Endodermal cell (in vitro differentiated cells): ENCODE measurements around the gene EML1. TPM values are rescaled to one million over a fixed set of nuclear protein-coding genes. Genes with fewer than 3 reads are reported as not detected.

Experiments used
- DNase-seq: peaks from one replicate; pipeline ENCODE4 v3.0.0-alpha.2; 2017
- H3K27ac ChIP-seq: 2 replicates; pipeline ENCODE4 v1.5.1; 2013; ENCODE audit warnings: mild to moderate bottlenecking, low read depth, low read length, moderate library complexity
- H3K27me3 ChIP-seq: 2 replicates; pipeline ENCODE4 v1.6.1; 2013; ENCODE audit warnings: mild to moderate bottlenecking, low read length, moderate library complexity; ENCODE audit not compliant: insufficient read depth, control insufficient read depth, poor library complexity, severe bottlenecking
- H3K36me3 ChIP-seq: 2 replicates; pipeline ENCODE4 v1.7.0; 2013; ENCODE audit warnings: mild to moderate bottlenecking, low read length, moderate library complexity; ENCODE audit not compliant: control insufficient read depth, insufficient read depth
- H3K4me1 ChIP-seq: one replicate; pipeline ENCODE4 v1.7.0; 2013; ENCODE audit warnings: low read length; ENCODE audit not compliant: control insufficient read depth, insufficient read depth
- H3K4me3 ChIP-seq: 2 replicates; pipeline ENCODE4 v1.5.1; 2013; ENCODE audit warnings: mild to moderate bottlenecking, low read length, moderate library complexity
- H3K9ac ChIP-seq: 2 replicates; pipeline ENCODE4 v1.6.1; 2013; ENCODE audit warnings: mild to moderate bottlenecking, low read length, moderate library complexity; ENCODE audit not compliant: poor library complexity, severe bottlenecking; ENCODE audit errors: extremely low read depth
- H3K9me3 ChIP-seq: 2 replicates; pipeline ENCODE4 v1.6.1; 2013; ENCODE audit warnings: mild to moderate bottlenecking, low read length, moderate library complexity; ENCODE audit not compliant: control insufficient read depth
- H3K27ac Mint-ChIP-seq: 2 replicates; pipeline ENCODE4 v1.8.0; 2020; ENCODE audit warnings: mixed read lengths
- H3K27me3 Mint-ChIP-seq: 2 replicates; pipeline ENCODE4 v1.8.0; 2021; ENCODE audit warnings: mild to moderate bottlenecking, mixed read lengths; ENCODE audit not compliant: insufficient read depth
- H3K36me3 Mint-ChIP-seq: 2 replicates; pipeline ENCODE4 v1.8.0; 2020; ENCODE audit warnings: low read depth, mixed read lengths
- H3K4me1 Mint-ChIP-seq: 2 replicates; pipeline ENCODE4 v1.8.0; 2020; ENCODE audit warnings: mixed read lengths
- H3K4me3 Mint-ChIP-seq: 2 replicates; pipeline ENCODE4 v1.8.0; 2020; ENCODE audit warnings: mild to moderate bottlenecking, moderate library complexity, mixed read lengths
- H3K9me3 Mint-ChIP-seq: 2 replicates; pipeline ENCODE4 v1.8.0; 2020; ENCODE audit warnings: mild to moderate bottlenecking, mixed read lengths
- CTCF ChIP-seq: fragments of 200-600 bp; sonication (generic); conservative IDR thresholded peaks from 2 replicates; pipeline ENCODE4 v1.5.0; 2021; ENCODE audit warnings: antibody characterized with exemption, mild to moderate bottlenecking
- WGBS, 2 experiments: methylation state at CpG; one replicate each; pipeline versions ENCODE4 v1.1.5 to v1.1.7; 2013; ENCODE audit warnings: missing lambda C conversion rate in 2 of 2, mixed read lengths in 1 of 2; ENCODE audit not compliant: insufficient coverage in 1 of 2, insufficient read length in 1 of 2; 5-methylcytosine and 5-hydroxymethylcytosine counted together
- total RNA-seq, 2 donors: library from RNA; stranded (reverse); fragmentation: NEBNext Ultra II Directional in 1 of 2; extraction: Animal tissue kit (Norgen Biotek cat#: 25700) in 1 of 2; gene quantifications; 2 replicates in 1 of 2; 3 replicates in 1 of 2; pipeline ENCODE4 v1.2.1, GENCODE V29; 2021

EML1 gene
- total RNA-seq, 2 donors from 2014 or later, result 25.0 to 31.4 TPM

- no peak overlapping the region for H3K4me3 ChIP-seq
- H3K9ac ChIP-seq, result no peak overlapping the region
- Mint-ChIP-seq H3K36me3 (no peaks in the 10 kb centered on the region), H3K27me3 (peaks cover 23% of the 10 kb centered on the region), H3K27ac (no peak overlapping the region), H3K4me3 (no peak overlapping the region), H3K9me3 (peaks cover 3% of the 10 kb centered on the region), H3K4me1 (peaks cover 5% of the 10 kb centered on the region)
- no peaks in the 10 kb centered on the region for H3K36me3 ChIP-seq
- 82 to 86% methylated on average over 1 of the region's 2 CpGs for WGBS, 2 experiments
- no peaks in the 10 kb centered on the region for H3K27me3 ChIP-seq
- no peak overlapping the region for H3K27ac ChIP-seq
- H3K9me3 ChIP-seq, result no peaks in the 10 kb centered on the region
- no peak for TF ChIP-seq CTCF
- H3K4me1 ChIP-seq, result no peaks in the 10 kb centered on the region
- no peak for DNase-seq
These were observed 159.2 kb downstream of the EML1 start for GRCh38 chr14:99952453-99952852.

GRCh38 chr14:99955826-99956455, 162.7 kb downstream of the EML1 start:
- H3K36me3 ChIP-seq, result no peaks in the 10 kb centered on the region
- no peaks in the 10 kb centered on the region for H3K36me3 Mint-ChIP-seq
- TF ChIP-seq CTCF, result no peak
- no peaks in the 10 kb centered on the region for H3K4me1 Mint-ChIP-seq
- peaks cover 3% of the 10 kb centered on the region for H3K9me3 Mint-ChIP-seq
- no peak overlapping the region for H3K27ac ChIP-seq
- 84 to 100% methylated on average over 2 to 7 of the region's 7 CpGs for WGBS, 2 experiments
- no peak overlapping the region for H3K27ac Mint-ChIP-seq
- no peaks in the 10 kb centered on the region for H3K4me1 ChIP-seq
- DNase-seq, result no peak
- H3K27me3 ChIP-seq, result no peaks in the 10 kb centered on the region
- H3K27me3 Mint-ChIP-seq, result peaks cover 40% of the 10 kb centered on the region
- H3K4me3 Mint-ChIP-seq, result no peak overlapping the region
- H3K9ac ChIP-seq, result no peak overlapping the region
- no peaks in the 10 kb centered on the region for H3K9me3 ChIP-seq
- H3K4me3 ChIP-seq, result no peak overlapping the region

GRCh38 chr14:99958380-99958779, 165.2 kb downstream of the EML1 start:
- Histone ChIP-seq H3K9ac (no peak overlapping the region), H3K4me3 (no peak overlapping the region), H3K27me3 (no peaks in the 10 kb centered on the region), H3K36me3 (no peaks in the 10 kb centered on the region), H3K4me1 (no peaks in the 10 kb centered on the region), H3K27ac (no peak overlapping the region), H3K9me3 (no peaks in the 10 kb centered on the region)
- TF ChIP-seq CTCF, result no peak
- Mint-ChIP-seq H3K4me1 (peaks cover 4% of the 10 kb centered on the region), H3K27ac (no peak overlapping the region), H3K4me3 (no peak overlapping the region), H3K27me3 (peaks cover 34% of the 10 kb centered on the region), H3K36me3 (no peaks in the 10 kb centered on the region), H3K9me3 (no peaks in the 10 kb centered on the region)
- whole genome bisulfite sequencing, 2 experiments, result 83 to 86% methylated on average over 7 of the region's 7 CpGs
- DNase-seq, result no peak
